Endodermal cell (in vitro differentiated cells): ENCODE results near the gene MAP7D3. TPM values are rescaled to one million over a fixed set of nuclear protein-coding genes. Genes with fewer than 3 reads are reported as not detected.

ENCODE experiments used
- DNase-seq: peaks from one replicate; pipeline ENCODE4 v3.0.0-alpha.2; 2017
- H3K27ac ChIP-seq: 2 replicates; pipeline ENCODE4 v1.5.1; 2013; ENCODE audit warnings: mild to moderate bottlenecking, low read depth, low read length, moderate library complexity
- H3K27me3 ChIP-seq: 2 replicates; pipeline ENCODE4 v1.6.1; 2013; ENCODE audit warnings: mild to moderate bottlenecking, low read length, moderate library complexity; ENCODE audit not compliant: insufficient read depth, control insufficient read depth, poor library complexity, severe bottlenecking
- H3K36me3 ChIP-seq: 2 replicates; pipeline ENCODE4 v1.7.0; 2013; ENCODE audit warnings: mild to moderate bottlenecking, low read length, moderate library complexity; ENCODE audit not compliant: control insufficient read depth, insufficient read depth
- H3K4me1 ChIP-seq: one replicate; pipeline ENCODE4 v1.7.0; 2013; ENCODE audit warnings: low read length; ENCODE audit not compliant: control insufficient read depth, insufficient read depth
- H3K4me3 ChIP-seq: 2 replicates; pipeline ENCODE4 v1.5.1; 2013; ENCODE audit warnings: mild to moderate bottlenecking, low read length, moderate library complexity
- H3K9ac ChIP-seq: 2 replicates; pipeline ENCODE4 v1.6.1; 2013; ENCODE audit warnings: mild to moderate bottlenecking, low read length, moderate library complexity; ENCODE audit not compliant: poor library complexity, severe bottlenecking; ENCODE audit errors: extremely low read depth
- H3K9me3 ChIP-seq: 2 replicates; pipeline ENCODE4 v1.6.1; 2013; ENCODE audit warnings: mild to moderate bottlenecking, low read length, moderate library complexity; ENCODE audit not compliant: control insufficient read depth
- H3K27ac Mint-ChIP-seq: 2 replicates; pipeline ENCODE4 v1.8.0; 2020; ENCODE audit warnings: mixed read lengths
- H3K27me3 Mint-ChIP-seq: 2 replicates; pipeline ENCODE4 v1.8.0; 2021; ENCODE audit warnings: mild to moderate bottlenecking, mixed read lengths; ENCODE audit not compliant: insufficient read depth
- H3K36me3 Mint-ChIP-seq: 2 replicates; pipeline ENCODE4 v1.8.0; 2020; ENCODE audit warnings: low read depth, mixed read lengths
- H3K4me1 Mint-ChIP-seq: 2 replicates; pipeline ENCODE4 v1.8.0; 2020; ENCODE audit warnings: mixed read lengths
- H3K4me3 Mint-ChIP-seq: 2 replicates; pipeline ENCODE4 v1.8.0; 2020; ENCODE audit warnings: mild to moderate bottlenecking, moderate library complexity, mixed read lengths
- H3K9me3 Mint-ChIP-seq: 2 replicates; pipeline ENCODE4 v1.8.0; 2020; ENCODE audit warnings: mild to moderate bottlenecking, mixed read lengths
- WGBS, 2 experiments: methylation state at CpG; one replicate each; pipeline versions ENCODE4 v1.1.5 to v1.1.7; 2013; ENCODE audit warnings: missing lambda C conversion rate in 2 of 2, mixed read lengths in 1 of 2; ENCODE audit not compliant: insufficient coverage in 1 of 2, insufficient read length in 1 of 2; 5-methylcytosine and 5-hydroxymethylcytosine counted together
- total RNA-seq, 2 donors: library from RNA; stranded (reverse); fragmentation: NEBNext Ultra II Directional in 1 of 2; extraction: Animal tissue kit (Norgen Biotek cat#: 25700) in 1 of 2; gene quantifications; 2 replicates in 1 of 2; 3 replicates in 1 of 2; pipeline ENCODE4 v1.2.1, GENCODE V29; 2021
- TF ChIP-seq, protein P1 (sequence below): fragments of 200-600 bp; sonication (generic); conservative IDR thresholded peaks from 2 replicates; pipeline ENCODE4 v1.5.0; 2021; ENCODE audit warnings: antibody characterized with exemption, mild to moderate bottlenecking

Gene MAP7D3
- total RNA-seq, 2 donors from 2014 or later, result 12.3 to 14.2 TPM

DNA sequence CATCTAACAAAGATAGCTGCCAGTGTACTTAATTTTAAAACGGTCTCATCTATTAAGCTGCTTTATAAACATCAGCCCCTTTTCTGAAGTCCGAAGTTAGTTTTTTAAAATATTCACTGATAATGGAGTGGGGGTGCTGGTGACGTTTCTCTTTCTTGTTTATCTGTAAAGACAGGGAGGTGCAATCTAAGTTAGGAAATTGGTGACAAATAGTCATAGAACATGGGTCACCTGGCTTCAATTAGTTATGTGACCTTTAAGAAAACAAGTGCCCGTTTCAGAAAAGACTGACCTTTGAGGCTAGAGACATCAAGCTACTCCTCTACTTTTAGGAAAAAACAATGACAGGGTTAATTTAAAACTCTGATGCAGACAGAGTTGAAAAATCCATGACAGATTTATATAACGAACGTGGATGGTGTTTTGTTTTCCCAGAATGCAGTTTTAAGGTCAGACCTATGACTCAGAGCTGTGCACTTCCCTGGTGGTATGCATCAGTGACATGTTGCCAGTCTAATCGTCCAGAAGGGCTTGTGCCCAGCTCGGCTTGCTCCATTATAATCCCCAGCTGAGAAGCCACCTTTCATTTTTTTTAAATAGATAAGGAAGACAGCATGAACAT is 65.7 kb downstream of the MAP7D3 start:
- Mint-ChIP-seq H3K4me1 (no peaks in the 10 kb centered on the region), H3K4me3 (no peak overlapping the region), H3K9me3 (peaks cover 32% of the 10 kb centered on the region), H3K36me3 (no peaks in the 10 kb centered on the region), H3K27me3 (no peaks in the 10 kb centered on the region), H3K27ac (no peak overlapping the region)
- WGBS, 2 experiments, result 78% methylated on average over 7 of the region's 8 CpGs; no CpG with 5 or more reads in 1 of the 2 experiments
- Histone ChIP-seq H3K27ac (no peak overlapping the region), H3K9ac (no peak overlapping the region), H3K4me3 (no peak overlapping the region), H3K36me3 (no peaks in the 10 kb centered on the region), H3K4me1 (no peaks in the 10 kb centered on the region), H3K27me3 (no peaks in the 10 kb centered on the region), H3K9me3 (no peaks in the 10 kb centered on the region)
- no peak for DNase-seq
- TF ChIP-seq, protein P1, sequence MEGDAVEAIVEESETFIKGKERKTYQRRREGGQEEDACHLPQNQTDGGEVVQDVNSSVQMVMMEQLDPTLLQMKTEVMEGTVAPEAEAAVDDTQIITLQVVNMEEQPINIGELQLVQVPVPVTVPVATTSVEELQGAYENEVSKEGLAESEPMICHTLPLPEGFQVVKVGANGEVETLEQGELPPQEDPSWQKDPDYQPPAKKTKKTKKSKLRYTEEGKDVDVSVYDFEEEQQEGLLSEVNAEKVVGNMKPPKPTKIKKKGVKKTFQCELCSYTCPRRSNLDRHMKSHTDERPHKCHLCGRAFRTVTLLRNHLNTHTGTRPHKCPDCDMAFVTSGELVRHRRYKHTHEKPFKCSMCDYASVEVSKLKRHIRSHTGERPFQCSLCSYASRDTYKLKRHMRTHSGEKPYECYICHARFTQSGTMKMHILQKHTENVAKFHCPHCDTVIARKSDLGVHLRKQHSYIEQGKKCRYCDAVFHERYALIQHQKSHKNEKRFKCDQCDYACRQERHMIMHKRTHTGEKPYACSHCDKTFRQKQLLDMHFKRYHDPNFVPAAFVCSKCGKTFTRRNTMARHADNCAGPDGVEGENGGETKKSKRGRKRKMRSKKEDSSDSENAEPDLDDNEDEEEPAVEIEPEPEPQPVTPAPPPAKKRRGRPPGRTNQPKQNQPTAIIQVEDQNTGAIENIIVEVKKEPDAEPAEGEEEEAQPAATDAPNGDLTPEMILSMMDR, result no peak

DNA sequence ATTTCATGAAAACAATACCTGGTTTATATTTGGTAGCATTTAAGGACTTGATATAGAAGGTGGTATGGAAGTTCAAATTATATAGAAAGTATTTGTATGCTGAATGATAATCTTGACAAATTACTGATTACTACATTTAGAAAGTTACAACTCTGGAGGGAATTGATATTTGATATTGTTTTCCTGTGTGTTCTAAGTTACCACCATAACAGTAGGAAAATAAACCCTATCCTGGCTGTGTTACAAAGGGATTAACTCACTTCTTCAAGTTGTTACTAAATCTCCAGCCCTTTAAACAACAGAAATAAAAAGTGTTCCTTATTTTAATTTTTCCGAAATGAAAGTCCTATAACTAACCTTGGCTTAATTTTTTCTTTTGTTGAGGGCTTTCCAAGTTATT is 67.3 kb downstream of the MAP7D3 start:
- no peak overlapping the region for H3K4me3 Mint-ChIP-seq
- Histone ChIP-seq H3K9ac (no peak overlapping the region), H3K9me3 (no peaks in the 10 kb centered on the region), H3K4me3 (no peak overlapping the region), H3K36me3 (no peaks in the 10 kb centered on the region), H3K4me1 (no peaks in the 10 kb centered on the region), H3K27ac (no peak overlapping the region), H3K27me3 (no peaks in the 10 kb centered on the region)
- H3K36me3 Mint-ChIP-seq, result no peaks in the 10 kb centered on the region
- peaks cover 40% of the 10 kb centered on the region for H3K9me3 Mint-ChIP-seq
- no CpG with 5 or more reads among the region's 1 CpG for WGBS, 2 experiments
- DNase-seq, result no peak
- no peaks in the 10 kb centered on the region for H3K4me1 Mint-ChIP-seq
- TF ChIP-seq, protein P1, result no peak
- no peaks in the 10 kb centered on the region for H3K27me3 Mint-ChIP-seq
- no peak overlapping the region for H3K27ac Mint-ChIP-seq

- no peak overlapping the region for H3K27ac ChIP-seq
- TF ChIP-seq, protein P1, result no peak
- H3K9me3 ChIP-seq, result no peaks in the 10 kb centered on the region
- no peak overlapping the region for H3K9ac ChIP-seq
- Mint-ChIP-seq H3K27me3 (no peaks in the 10 kb centered on the region), H3K9me3 (peaks cover 37% of the 10 kb centered on the region), H3K27ac (no peak overlapping the region), H3K4me3 (no peak overlapping the region), H3K36me3 (no peaks in the 10 kb centered on the region), H3K4me1 (no peaks in the 10 kb centered on the region)
- no peak overlapping the region for H3K4me3 ChIP-seq
- no peak for DNase-seq
- no peaks in the 10 kb centered on the region for H3K4me1 ChIP-seq
- no peaks in the 10 kb centered on the region for H3K27me3 ChIP-seq
- 80% methylated on average over 1 of the region's 4 CpGs; no CpG with 5 or more reads in 1 of the 2 experiments for WGBS, 2 experiments
- H3K36me3 ChIP-seq, result no peaks in the 10 kb centered on the region
These were observed 68.0 kb downstream of the MAP7D3 start for GRCh38 chrX:136183172-136183571.
